Ishikawa (cell line): ENCODE measurements around the gene C17orf50.

Experiments
- CEBPB ChIP-seq: IDR thresholded peaks from 2 replicates; pipeline ENCODE4 v1.6.1; 2012
- CREB1 ChIP-seq: IDR thresholded peaks from 2 replicates; pipeline ENCODE4 v1.6.1; 2012; ENCODE audit warnings: low read depth
- EGR1 ChIP-seq: IDR thresholded peaks from 2 replicates; pipeline ENCODE4 v1.6.1; 2012
- EP300 ChIP-seq: IDR thresholded peaks from 2 replicates; pipeline ENCODE4 v1.6.1; 2012; ENCODE audit warnings: borderline replicate concordance
- FOXM1 ChIP-seq: IDR thresholded peaks from 2 replicates; pipeline ENCODE4 v1.6.1; 2012; ENCODE audit warnings: low read depth, borderline replicate concordance
- MAX ChIP-seq: IDR thresholded peaks from 2 replicates; pipeline ENCODE4 v1.6.1; 2012
- NFIC ChIP-seq: IDR thresholded peaks from 2 replicates; pipeline ENCODE4 v1.6.1; 2012
- RAD21 ChIP-seq: IDR thresholded peaks from 2 replicates; pipeline ENCODE4 v1.6.1; 2012; ENCODE audit warnings: low read depth
- REST ChIP-seq: IDR thresholded peaks from 2 replicates; pipeline ENCODE4 v1.6.1; 2012; ENCODE audit warnings: low read depth, mild to moderate bottlenecking
- TAF1 ChIP-seq: IDR thresholded peaks from 2 replicates; pipeline ENCODE4 v1.6.1; 2012; ENCODE audit warnings: low read depth, mild to moderate bottlenecking
- TCF12 ChIP-seq: IDR thresholded peaks from 2 replicates; pipeline ENCODE4 v1.6.1; 2012; ENCODE audit warnings: low read depth
- TEAD4 ChIP-seq: IDR thresholded peaks from 2 replicates; pipeline ENCODE4 v1.6.1; 2012
- USF1 ChIP-seq: IDR thresholded peaks from 2 replicates; pipeline ENCODE4 v1.6.1; 2012
- YY1 ChIP-seq: IDR thresholded peaks from 2 replicates; pipeline ENCODE4 v1.6.1; 2012; ENCODE audit warnings: low read depth
- ZBTB7A ChIP-seq: IDR thresholded peaks from 2 replicates; pipeline ENCODE4 v1.6.1; 2012; ENCODE audit warnings: low read depth

The C17orf50 gene

GRCh38 chr17:35760587-35760986, at the start of gene C17orf50:
C17orf50 (plus strand) TSS chr17:35760887; CDS start chr17:35760942, 55 bp downstream.
- no peak for TF ChIP-seq RAD21
- no peak for TF ChIP-seq EP300
- no peak for TF ChIP-seq CREB1
- TF ChIP-seq FOXM1 = no peak
- TF ChIP-seq REST = no peak

GRCh38 chr17:35710950-35711349, 49.7 kb upstream of the C17orf50 start:
- no peak for TF ChIP-seq REST
- TF ChIP-seq NFIC = no peak
- TF ChIP-seq MAX = no peak
- no peak for TF ChIP-seq ZBTB7A
- no peak for TF ChIP-seq TCF12
- no peak for TF ChIP-seq TAF1
- no peak for TF ChIP-seq CEBPB
- TF ChIP-seq EP300 = no peak
- no peak for TF ChIP-seq EGR1
- TF ChIP-seq YY1 = no peak
- no peak for TF ChIP-seq RAD21
- TF ChIP-seq FOXM1 = no peak
- TF ChIP-seq USF1 = no peak
- TF ChIP-seq CREB1 = no peak

- TF ChIP-seq TAF1 (no peak), REST (no peak), NFIC (no peak), CREB1 (no peak), TCF12 (no peak), EGR1 (no peak), EP300 (no peak), MAX (no peak), FOXM1 (no peak), CEBPB (no peak), YY1 (no peak), USF1 (no peak), TEAD4 (no peak), ZBTB7A (no peak), RAD21 (no peak)
Measured at GRCh38 chr17:35713069-35713728, 47.5 kb upstream of the C17orf50 start.

GRCh38 chr17:35714988-35715387, 45.7 kb upstream of the C17orf50 start:
- TF ChIP-seq ZBTB7A (no peak), EGR1 (no peak), TCF12 (no peak), CREB1 (no peak), TAF1 (no peak), NFIC (no peak), REST (no peak), CEBPB (no peak), EP300 (no peak), FOXM1 (no peak), TEAD4 (no peak), USF1 (no peak), RAD21 (no peak), MAX (no peak), YY1 (no peak)
